Esophagus squamous epithelium (tissue), 5 donors: ENCODE data around the gene SCARB2. TPM values are rescaled to one million over a fixed set of nuclear protein-coding genes. Genes with fewer than 3 reads are reported as not detected.
A peak's percentile ranks its signal among the peaks of the same experiment; 100 is the strongest.

Experiments used
- DNase-seq: peaks from one replicate; lab custom pipeline; 2025; lab: John Stamatoyannopoulos, UW
- H3K27ac ChIP-seq, 4 donors: fragments of 200-600 bp; sonication (generic); one replicate each; pipeline ENCODE4 v1.5.1; 2016 to 2019; ENCODE audit warnings: mild to moderate bottlenecking in 1 of 4
- H3K27me3 ChIP-seq, 4 donors: fragments of 200-600 bp; sonication (generic); 1 replicate in 3 of 4; 2 replicates in 1 of 4; pipeline versions ENCODE4 v1.5.1 to v1.6.0; 2017 to 2021; ENCODE audit warnings: antibody characterized with exemption in 1 of 4
- H3K36me3 ChIP-seq, 3 donors: fragments of 200-600 bp; sonication (generic); one replicate each; pipeline ENCODE4 v1.5.1; 2016 to 2019
- H3K4me1 ChIP-seq, 3 donors: fragments of 200-600 bp; sonication (generic); one replicate each; pipeline ENCODE4 v1.5.1; 2017 to 2019
- H3K4me3 ChIP-seq, 4 donors: fragments of 200-600 bp; sonication (generic); 1 replicate in 3 of 4; 2 replicates in 1 of 4; pipeline ENCODE4 v1.5.1; 2016 to 2019; ENCODE audit warnings: mild to moderate bottlenecking in 2 of 4, moderate library complexity in 1 of 4
- H3K9me3 ChIP-seq, 3 donors: fragments of 200-600 bp; sonication (generic); one replicate each; pipeline ENCODE4 v1.5.1; 2016 to 2019
- POLR2A ChIP-seq, 4 donors: fragments of 450-650 bp; IDR thresholded peaks; one replicate each; pipeline ENCODE4 v1.6.1; 2017; ENCODE audit warnings: antibody characterized with exemption in 4 of 4, mild to moderate bottlenecking in 4 of 4, moderate library complexity in 3 of 4
- WGBS, 2 donors: methylation state at CpG; one replicate each; pipeline ENCODE4 v1.1.5; 2018; 5-methylcytosine and 5-hydroxymethylcytosine counted together
- intact Hi-C: fragments of 100-400 bp; cut with DNase I; formaldehyde crosslinking; loops from one replicate; pipeline ENCODE4 v1.15.0; 2022
- total RNA-seq, 4 donors: library from RNA; depleted of rRNA; stranded (reverse); fragments of >200 nt; gene quantifications; one replicate each; pipeline ENCODE4 v1.1.0, GENCODE V29; 2016
- TF ChIP-seq, protein P1 (sequence below), 6 experiments: fragments of 450-650 bp in 4 of 6; fragments of 200-600 bp in 2 of 6; sonication (generic) in 2 of 6; IDR thresholded peaks; one replicate each; pipeline ENCODE4 v1.5.1; 2016 to 2019; ENCODE audit warnings: antibody characterized with exemption in 6 of 6, mild to moderate bottlenecking in 4 of 6, moderate library complexity in 4 of 6
- donor health status: DM: yes; HTN: yes; CAD: no.

Gene SCARB2
- total RNA-seq, 4 donors from 2014 or later, result 50.3 to 91.2 (median 72.8) TPM

DNA sequence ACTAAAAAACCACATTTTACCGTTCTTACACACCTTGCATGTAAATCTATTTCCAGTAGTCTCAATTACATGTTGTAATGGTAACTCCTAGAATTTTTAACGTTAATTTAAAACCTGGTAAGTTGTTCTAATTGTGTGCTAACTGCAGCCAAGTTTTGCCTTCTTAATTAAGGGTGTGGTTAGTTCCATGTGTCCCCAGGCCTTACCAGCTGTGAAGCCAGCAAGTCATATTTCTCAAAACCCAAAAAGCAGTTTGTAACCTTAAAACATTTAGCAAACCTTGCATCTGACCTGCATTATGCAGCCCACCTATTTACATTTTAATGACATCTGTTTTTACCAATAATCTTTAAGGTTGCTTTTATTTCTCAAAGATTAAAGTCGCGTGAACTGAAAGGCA lies 19.5 kb upstream of the SCARB2 start:
- Histone ChIP-seq H3K9me3 (peaks cover 0 to 8% (median 0%) of the 10 kb centered on the region in 3 donors), H3K4me1 (peaks cover 7 to 48% (median 13%) of the 10 kb centered on the region in 3 donors), H3K27ac (peak overlapping the region in 3 of 4 donors; percentile 62 to 74 (median 71)), H3K27me3 (no peaks in the 10 kb centered on the region), H3K36me3 (no peaks in the 10 kb centered on the region), H3K4me3 (peak overlapping the region in 3 of 4 donors; percentile 14 to 45 (median 27))
- intact Hi-C loops, result no loop called here
- DNase-seq, result no peak
- 54 to 64% methylated on average over 4 of the region's 4 CpGs for WGBS, 2 donors
- TF ChIP-seq, protein P1, sequence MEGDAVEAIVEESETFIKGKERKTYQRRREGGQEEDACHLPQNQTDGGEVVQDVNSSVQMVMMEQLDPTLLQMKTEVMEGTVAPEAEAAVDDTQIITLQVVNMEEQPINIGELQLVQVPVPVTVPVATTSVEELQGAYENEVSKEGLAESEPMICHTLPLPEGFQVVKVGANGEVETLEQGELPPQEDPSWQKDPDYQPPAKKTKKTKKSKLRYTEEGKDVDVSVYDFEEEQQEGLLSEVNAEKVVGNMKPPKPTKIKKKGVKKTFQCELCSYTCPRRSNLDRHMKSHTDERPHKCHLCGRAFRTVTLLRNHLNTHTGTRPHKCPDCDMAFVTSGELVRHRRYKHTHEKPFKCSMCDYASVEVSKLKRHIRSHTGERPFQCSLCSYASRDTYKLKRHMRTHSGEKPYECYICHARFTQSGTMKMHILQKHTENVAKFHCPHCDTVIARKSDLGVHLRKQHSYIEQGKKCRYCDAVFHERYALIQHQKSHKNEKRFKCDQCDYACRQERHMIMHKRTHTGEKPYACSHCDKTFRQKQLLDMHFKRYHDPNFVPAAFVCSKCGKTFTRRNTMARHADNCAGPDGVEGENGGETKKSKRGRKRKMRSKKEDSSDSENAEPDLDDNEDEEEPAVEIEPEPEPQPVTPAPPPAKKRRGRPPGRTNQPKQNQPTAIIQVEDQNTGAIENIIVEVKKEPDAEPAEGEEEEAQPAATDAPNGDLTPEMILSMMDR (IDR thresholded peaks at IDR 0.05), result no peak
- TF ChIP-seq POLR2A (IDR thresholded peaks at IDR 0.05), result no peak

DNA sequence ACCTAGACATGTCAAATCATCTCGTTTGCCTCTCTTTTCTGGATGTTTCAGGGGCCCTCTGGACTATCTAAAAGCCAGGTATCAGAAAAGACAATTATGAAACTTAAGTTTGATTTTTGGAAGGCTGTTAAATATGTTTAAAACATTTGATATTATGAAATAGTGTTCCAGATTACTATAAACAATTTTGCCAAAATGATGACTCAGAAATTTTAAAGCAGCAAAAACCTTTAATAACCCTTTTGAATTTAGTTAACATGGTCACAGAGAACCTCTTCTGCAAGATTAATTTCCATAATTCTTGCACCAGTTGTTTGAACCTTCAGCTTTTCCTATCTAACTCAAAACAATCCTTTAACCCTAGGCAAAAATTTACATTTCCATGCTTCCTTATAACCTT lies 19.1 kb upstream of the SCARB2 start:
- DNase-seq, result no peak
- Histone ChIP-seq H3K4me3 (peak overlapping the region in 1 of 4 donors; percentile 45), H3K36me3 (no peaks in the 10 kb centered on the region), H3K27ac (peak overlapping the region in 3 of 4 donors; percentile 62 to 74 (median 71)), H3K9me3 (peaks cover 0 to 12% (median 0%) of the 10 kb centered on the region in 3 donors), H3K27me3 (no peaks in the 10 kb centered on the region), H3K4me1 (peaks cover 7 to 48% (median 13%) of the 10 kb centered on the region in 3 donors)
- TF ChIP-seq, protein P1 (IDR thresholded peaks at IDR 0.05), result no peak
- TF ChIP-seq POLR2A (IDR thresholded peaks at IDR 0.05), result no peak
- intact Hi-C loops, result no loop called here
- WGBS, 2 donors, result 50 to 68% methylated on average over 1 of the region's 1 CpG

DNA sequence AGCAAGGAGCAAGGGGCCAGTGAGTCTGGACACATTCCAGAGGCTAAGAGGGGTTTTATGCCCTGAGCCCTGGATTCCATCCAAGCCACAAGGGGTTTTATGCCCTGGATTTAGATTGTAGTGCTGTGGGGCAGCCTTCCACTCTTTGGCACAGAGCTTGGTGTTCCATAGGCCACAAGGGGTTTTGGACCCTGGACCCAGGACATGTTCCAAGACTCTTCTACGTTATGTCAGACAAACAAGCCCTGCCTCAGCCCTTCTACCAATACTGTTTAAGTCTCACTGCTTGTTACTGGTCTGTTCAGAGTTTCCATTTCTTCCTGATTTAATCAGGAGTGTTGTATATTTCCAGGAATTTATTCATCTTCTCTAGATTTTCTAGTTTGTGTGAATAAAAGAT lies 12.8 kb upstream of the SCARB2 start:
- no peaks in the 10 kb centered on the region for H3K4me1 ChIP-seq
- TF ChIP-seq, protein P1 (IDR thresholded peaks at IDR 0.05), result no peak
- no peak for TF ChIP-seq POLR2A (IDR thresholded peaks at IDR 0.05)
- intact Hi-C loops, result no loop called here
- 0% methylated on average over 1 of the region's 1 CpG for WGBS, 2 donors
- H3K27me3 ChIP-seq, result no peaks in the 10 kb centered on the region
- no peak overlapping the region for H3K27ac ChIP-seq
- H3K9me3 ChIP-seq, result peaks cover 0 to 12% (median 0%) of the 10 kb centered on the region in 3 donors
- H3K36me3 ChIP-seq, result no peaks in the 10 kb centered on the region
- DNase-seq, result no peak
- H3K4me3 ChIP-seq, result no peak overlapping the region

DNA sequence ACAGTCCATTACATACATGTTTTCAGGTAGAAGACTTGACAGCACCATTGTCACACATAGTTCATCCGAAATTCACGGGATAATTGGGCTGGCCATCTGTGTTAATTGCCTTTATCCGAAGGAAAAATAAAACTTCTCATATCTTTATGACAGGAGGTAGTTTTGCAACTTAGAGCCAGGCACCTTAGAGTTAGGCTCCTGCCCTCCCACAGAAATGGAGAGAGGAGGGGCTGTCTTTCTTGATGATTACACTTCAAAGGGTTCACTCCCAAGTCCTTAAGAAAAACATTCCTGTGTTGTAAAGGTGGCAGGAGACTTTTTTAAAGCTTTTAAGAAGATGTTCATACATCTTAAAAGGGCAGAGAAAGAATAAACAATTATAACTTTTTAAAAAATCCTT lies 10.5 kb upstream of the SCARB2 start:
- Histone ChIP-seq H3K27ac (no peak overlapping the region), H3K4me1 (peaks cover 4 to 12% (median 6%) of the 10 kb centered on the region in 3 donors), H3K4me3 (no peak overlapping the region), H3K9me3 (peaks cover 0 to 12% (median 0%) of the 10 kb centered on the region in 3 donors), H3K27me3 (no peaks in the 10 kb centered on the region), H3K36me3 (no peaks in the 10 kb centered on the region)
- intact Hi-C loops, result no loop called here
- DNase-seq, result no peak
- WGBS, 2 donors, result 63 to 84% methylated on average over 3 of the region's 3 CpGs
- TF ChIP-seq, protein P1 (IDR thresholded peaks at IDR 0.05), result no peak
- TF ChIP-seq POLR2A (IDR thresholded peaks at IDR 0.05), result no peak

DNA sequence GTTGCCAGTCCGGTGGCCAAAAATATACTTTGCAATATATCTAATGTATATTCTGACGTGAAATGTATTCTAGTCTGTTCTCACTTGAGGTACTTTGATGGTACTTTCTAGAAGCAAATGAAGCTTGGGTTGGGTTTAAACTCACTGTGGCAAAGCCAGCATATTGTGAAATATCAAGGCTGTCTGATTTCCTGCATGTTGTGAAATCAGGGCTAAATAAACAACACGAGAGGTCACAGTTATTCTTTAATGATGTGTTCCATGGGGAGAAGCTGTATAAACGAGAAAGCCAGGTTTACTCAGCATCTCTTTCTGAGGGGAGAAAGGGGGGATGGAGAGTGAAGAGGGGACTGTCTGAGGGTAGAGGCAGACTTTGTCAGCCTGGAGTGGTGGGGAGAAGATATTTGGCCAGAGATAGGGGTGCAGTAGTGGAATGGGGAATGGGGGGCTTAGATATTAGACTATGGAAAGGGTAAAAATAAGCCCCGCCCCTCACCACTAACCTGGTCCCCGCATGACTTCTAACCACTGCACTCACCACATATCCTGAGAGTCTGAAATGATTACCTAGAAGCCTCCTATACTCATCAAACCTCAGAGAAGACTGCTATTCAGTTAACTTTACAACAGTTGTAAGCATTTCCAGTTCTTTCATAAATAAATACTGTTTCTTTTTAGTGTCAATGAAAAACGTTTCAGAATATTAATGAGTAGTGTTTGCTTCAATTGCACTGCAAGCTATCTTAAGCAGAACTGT lies 5.9 kb upstream of the SCARB2 start:
- no peaks in the 10 kb centered on the region for H3K36me3 ChIP-seq
- no peak overlapping the region for H3K4me3 ChIP-seq
- no peaks in the 10 kb centered on the region for H3K9me3 ChIP-seq
- 39 to 46% methylated on average over 7 of the region's 7 CpGs for WGBS, 2 donors
- intact Hi-C loops, result no loop called here
- peak overlapping the region; percentile 22 to 55 (median 28) for H3K27ac ChIP-seq
- TF ChIP-seq, protein P1 (IDR thresholded peaks at IDR 0.05), result no peak
- TF ChIP-seq POLR2A (IDR thresholded peaks at IDR 0.05), result no peak
- H3K4me1 ChIP-seq, result peaks cover 32 to 59% (median 39%) of the 10 kb centered on the region in 3 donors
- DNase-seq, result no peak
- no peaks in the 10 kb centered on the region for H3K27me3 ChIP-seq
